ENCODE results near the gene FRMD1. TPM values are rescaled to one million over a fixed set of nuclear protein-coding genes. Genes with fewer than 3 reads are reported as not detected.
"Not testable (repeated sequence)": the region's sequence is repeated elsewhere in the genome, so short reads cannot be mapped to it uniquely, and the experiment has no call there.

The FRMD1 gene
- polyA plus RNA-seq, 3 donors: 16.9 to 31.2 (median 28.4) TPM

- DNase-seq: no peak
These were observed 3.0 kb upstream of the FRMD1 start for GRCh38 chr6:168081858-168082546.

- no peak for DNase-seq
These were observed 1.5 kb upstream of the FRMD1 start for GRCh38 chr6:168080393-168081077.

- DNase-seq: no peak
These were observed 653 bp downstream of the FRMD1 start for GRCh38 chr6:168078175-168078942.

GRCh38 chr6:168077401-168077800 is 1.6 kb downstream of the FRMD1 start:
- not testable (repeated sequence) for DNase-seq

- DNase-seq: no peak
These were observed 3.2 kb downstream of the FRMD1 start for GRCh38 chr6:168075787-168076202.

- no peak for DNase-seq
These were observed 3.8 kb downstream of the FRMD1 start for GRCh38 chr6:168075216-168075615.

GRCh38 chr6:168073937-168074730 is 4.9 kb downstream of the FRMD1 start:
- no peak for DNase-seq

- no peak for DNase-seq
These were observed 6.3 kb downstream of the FRMD1 start for GRCh38 chr6:168072730-168073129.

GRCh38 chr6:168072261-168072660 is 6.8 kb downstream of the FRMD1 start:
- DNase-seq: no peak

GRCh38 chr6:168071620-168072019 is 7.4 kb downstream of the FRMD1 start:
- DNase-seq: no peak

GRCh38 chr6:168070804-168071203 is 8.2 kb downstream of the FRMD1 start:
- no peak for DNase-seq

GRCh38 chr6:168067081-168067759 is 11.8 kb downstream of the FRMD1 start:
- no peak for DNase-seq

GRCh38 chr6:168064226-168064807 is 14.7 kb downstream of the FRMD1 start:
- no peak for DNase-seq

- no peak for DNase-seq
These were observed 15.6 kb downstream of the FRMD1 start for GRCh38 chr6:168063431-168063830.

- no peak for DNase-seq
These were observed 16.4 kb downstream of the FRMD1 start for GRCh38 chr6:168062346-168063289.

- no peak for DNase-seq
These were observed 17.5 kb downstream of the FRMD1 start for GRCh38 chr6:168061269-168062210.

GRCh38 chr6:168060521-168060931 is 18.5 kb downstream of the FRMD1 start:
- peak; percentile 59 for DNase-seq

All from renal pelvis (tissue), 4 donors.